Peyer's patch (tissue), 4 donors: ENCODE results near the gene RPS25.

Experiments used
- CTCF ChIP-seq, 6 experiments: fragments of 450-650 bp in 4 of 6; fragments of 200-600 bp in 2 of 6; sonication (generic) in 1 of 6; IDR thresholded peaks; one replicate each; pipeline ENCODE4 v1.5.1; 2017 to 2019; ENCODE audit warnings: antibody characterized with exemption in 6 of 6, mild to moderate bottlenecking in 3 of 6, moderate library complexity in 1 of 6
- POLR2A ChIP-seq, 2 donors: fragments of 450-650 bp; IDR thresholded peaks; one replicate each; pipeline ENCODE4 v1.5.1; 2017; ENCODE audit warnings: antibody characterized with exemption in 2 of 2, mild to moderate bottlenecking in 2 of 2, moderate library complexity in 2 of 2

GRCh38 chr11:119023741-119024140, 5.6 kb upstream of the RPS25 start:
- TF ChIP-seq POLR2A (IDR thresholded peaks at IDR 0.05) = no peak
- no peak for TF ChIP-seq CTCF (IDR thresholded peaks at IDR 0.05)
